ENCODE measurements around the gene ZMYND10. TPM values are rescaled to one million over a fixed set of nuclear protein-coding genes. Genes with fewer than 3 reads are reported as not detected.
A peak's percentile ranks its signal among the peaks of the same experiment; 100 is the strongest.

Gene ZMYND10
- total RNA-seq, 1 donor from 2014 or later, result 0.13 TPM

DNA sequence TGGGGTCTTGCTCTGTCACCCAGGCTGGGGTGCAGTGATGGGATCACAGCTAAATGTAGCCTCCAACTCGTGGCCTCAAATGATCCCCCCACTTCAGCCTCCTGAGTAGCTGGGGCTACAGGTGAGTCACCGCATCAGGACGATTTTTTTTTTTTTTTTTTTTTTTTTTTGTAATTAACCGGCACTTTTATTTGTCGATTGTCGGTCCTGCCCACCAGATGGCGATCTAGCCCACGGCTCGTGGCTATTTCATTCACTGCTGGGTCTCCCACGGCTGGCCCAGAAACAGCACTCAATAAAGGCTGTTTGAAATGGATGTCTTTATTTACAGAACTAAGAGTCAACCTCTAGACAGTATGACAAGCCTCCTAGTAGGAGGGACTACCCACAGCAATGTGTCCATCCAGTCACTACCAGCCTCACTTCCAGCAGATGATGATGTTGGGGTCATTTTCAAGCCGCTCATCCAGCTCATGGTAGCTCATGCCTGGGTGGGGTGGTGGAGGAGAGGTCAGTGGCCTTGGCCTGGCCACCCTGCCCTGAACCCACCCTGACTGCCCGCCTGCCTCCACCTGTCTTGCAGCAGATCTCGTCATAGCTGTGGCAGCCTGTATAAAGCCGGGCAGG is 1.8 kb upstream of the ZMYND10 start:
- no peak for DNase-seq (ENCODE audit: low read depth, low spot score)

DNA sequence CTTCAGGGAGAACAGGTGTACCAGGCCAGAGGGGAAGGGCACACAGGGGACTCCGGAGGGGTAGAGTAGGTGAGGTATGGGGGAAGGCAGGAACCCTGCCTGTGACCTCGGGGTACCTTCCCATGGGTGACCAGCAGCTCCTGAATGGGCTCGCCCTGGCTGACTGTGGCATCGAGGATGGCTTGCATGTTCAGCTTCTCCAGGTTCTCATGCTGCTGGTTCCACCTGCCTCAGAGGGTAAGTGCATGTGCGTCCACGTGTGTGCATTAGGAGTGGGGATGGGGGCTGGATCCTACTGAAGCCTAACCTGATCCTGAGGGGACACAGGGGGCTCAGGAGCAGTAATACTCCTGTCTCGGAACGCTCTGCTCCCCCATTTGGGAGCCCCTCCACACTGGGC is 524 bp downstream of the ZMYND10 start:
- DNase-seq (ENCODE audit: low read depth, low spot score), result no peak

GRCh38 chr3:50342813-50343633 is 2.5 kb downstream of the ZMYND10 start:
- DNase-seq (ENCODE audit: low read depth, low spot score), result no peak

DNA sequence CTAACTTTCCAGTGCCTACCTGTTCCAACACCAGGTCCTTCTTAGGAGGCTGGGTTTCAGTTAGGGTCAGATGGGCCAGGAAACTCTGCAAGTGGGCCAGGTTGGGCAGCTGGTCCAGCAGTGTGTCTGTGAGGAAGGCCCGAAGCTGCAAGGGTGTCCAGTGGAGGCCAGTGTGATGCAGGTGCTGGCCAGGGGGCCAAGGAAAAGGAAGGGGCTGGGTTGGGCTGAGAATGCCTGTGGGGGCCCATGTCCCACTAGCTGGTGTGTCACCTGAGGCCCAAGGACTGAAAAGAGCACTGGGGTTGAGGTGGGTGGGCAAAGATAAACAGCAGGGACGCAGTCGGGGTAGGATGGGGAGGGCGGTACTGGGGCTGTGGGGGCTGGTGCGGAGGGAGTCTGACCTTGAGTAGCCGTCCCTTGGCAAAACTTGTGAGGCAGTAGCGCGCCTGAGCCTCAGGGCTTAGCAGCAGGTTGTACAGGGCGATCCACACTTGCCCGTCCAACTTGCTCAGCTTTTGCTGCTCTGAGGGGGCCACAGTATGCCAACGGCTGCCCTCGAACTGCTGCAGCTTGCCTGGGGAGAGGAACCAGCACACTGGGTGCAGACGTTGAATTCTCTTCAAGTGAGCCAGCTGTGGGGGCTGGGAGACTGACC is 3.4 kb downstream of the ZMYND10 start:
- DNase-seq (ENCODE audit: low read depth, low spot score), result no peak

- DNase-seq (ENCODE audit: low read depth, low spot score), result no peak
Observed at GRCh38 chr3:50341537-50341936, 4.0 kb downstream of the ZMYND10 start.

DNA sequence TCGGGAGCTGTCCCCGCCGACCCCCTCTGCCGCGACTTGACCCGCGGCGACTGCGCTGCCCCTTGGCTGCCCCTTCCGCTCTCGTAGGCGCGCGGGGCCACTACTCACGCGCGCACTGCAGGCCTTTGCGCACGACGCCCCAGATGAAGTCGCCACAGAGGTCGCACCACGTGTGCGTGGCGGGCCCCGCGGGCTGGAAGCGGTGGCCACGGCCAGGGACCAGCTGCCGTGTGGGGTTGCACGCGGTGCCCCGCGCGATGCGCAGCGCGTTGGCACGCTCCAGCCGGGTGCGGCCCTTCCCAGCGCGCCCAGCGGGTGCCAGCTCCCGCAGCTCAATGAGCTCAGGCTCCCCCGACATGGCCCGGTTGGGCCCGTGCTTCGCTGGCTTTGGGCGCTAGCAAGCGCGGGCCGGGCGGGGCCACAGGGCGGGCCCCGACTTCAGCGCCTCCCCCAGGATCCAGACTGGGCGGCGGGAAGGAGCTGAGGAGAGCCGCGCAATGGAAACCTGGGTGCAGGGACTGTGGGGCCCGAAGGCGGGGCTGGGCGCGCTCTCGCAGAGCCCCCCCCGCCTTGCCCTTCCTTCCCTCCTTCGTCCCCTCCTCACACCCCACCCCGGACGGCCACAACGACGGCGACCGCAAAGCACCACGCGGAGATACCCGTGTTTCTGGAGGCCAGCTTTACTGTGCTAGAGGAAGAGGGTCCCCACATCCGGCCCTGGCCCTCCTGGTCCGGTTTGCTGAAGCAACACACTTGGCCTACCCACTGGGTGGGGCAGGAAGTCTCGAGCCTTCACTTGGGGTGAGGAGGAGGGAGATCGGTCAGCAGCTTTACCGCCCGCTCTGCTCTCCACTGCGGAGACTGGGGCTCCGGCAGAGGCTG is 4.8 kb downstream of the ZMYND10 start, which contains the start of gene RASSF1:
Gene RASSF1 (minus strand): TSS at position 389 of the 882 bp plus-strand sequence. CDS start 31 bp downstream, at position 358.
- DNase-seq (ENCODE audit: low read depth, low spot score), result no peak

DNA sequence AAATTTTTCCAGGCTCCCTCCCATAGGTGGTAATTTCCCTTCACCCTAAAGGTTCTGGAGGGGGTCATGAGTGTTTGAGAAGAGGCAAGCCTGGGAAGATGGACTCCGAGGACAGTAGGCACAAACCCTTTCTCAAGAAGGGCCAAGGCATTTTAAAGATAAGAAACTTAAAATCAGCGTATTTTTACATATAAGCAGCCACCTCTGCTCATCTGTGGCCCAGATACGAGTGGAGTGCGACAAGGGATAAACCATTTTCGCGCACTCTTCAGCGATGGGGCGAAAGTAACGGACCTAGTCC is 5.4 kb downstream of the ZMYND10 start:
- no peak for DNase-seq (ENCODE audit: low read depth, low spot score)

DNA sequence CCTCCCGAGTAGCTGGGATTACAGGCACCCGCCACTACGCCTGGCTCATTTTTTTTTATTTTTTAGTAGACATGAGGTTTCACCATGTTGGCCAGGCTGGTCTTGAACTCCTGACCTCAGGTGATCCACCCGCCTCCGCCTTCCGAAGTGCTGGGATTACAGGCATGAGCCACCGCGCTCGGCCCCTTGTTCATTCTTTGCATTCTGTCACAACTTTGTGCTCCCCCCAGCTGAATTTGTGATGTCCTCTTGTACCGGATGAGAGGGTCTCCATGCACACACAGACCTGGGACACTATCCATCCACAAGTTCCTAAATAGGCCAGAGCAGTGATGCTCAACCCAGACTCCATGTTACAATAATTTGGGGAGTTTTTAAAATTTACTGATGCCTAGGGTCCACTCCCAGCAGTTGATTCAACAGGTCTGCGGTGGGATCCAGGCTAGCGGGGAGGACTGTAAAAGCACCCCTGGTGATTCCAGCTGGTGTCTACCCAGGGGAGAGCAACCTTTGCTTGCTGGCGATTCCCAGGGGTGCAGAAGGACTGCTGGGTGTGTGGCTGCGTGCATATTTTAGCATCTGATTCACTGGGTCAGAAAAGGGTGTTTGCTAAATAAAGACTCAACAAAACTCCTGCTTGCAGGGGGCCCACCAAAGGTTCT is 5.9 kb downstream of the ZMYND10 start:
- no peak for DNase-seq (ENCODE audit: low read depth, low spot score)

DNA sequence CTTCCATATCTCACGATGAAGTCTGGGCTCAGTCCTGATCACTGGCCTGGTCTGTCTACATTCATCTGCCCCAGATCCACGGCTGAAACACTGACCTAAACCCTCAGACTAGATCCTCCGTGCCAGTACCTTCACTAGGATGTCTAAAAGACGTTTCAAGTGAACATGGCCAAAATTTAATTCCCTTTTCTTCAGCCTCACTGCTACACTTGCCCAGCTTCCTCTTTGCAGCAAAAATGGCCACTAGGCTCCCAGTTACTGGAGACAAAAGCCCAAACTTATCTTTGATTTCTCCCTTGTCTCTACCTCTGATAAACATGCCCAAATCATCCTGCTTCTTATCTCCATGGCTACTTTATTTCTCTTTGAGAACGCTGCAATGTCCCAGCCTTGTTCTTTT is 6.6 kb downstream of the ZMYND10 start:
- DNase-seq (ENCODE audit: low read depth, low spot score), result no peak

DNA sequence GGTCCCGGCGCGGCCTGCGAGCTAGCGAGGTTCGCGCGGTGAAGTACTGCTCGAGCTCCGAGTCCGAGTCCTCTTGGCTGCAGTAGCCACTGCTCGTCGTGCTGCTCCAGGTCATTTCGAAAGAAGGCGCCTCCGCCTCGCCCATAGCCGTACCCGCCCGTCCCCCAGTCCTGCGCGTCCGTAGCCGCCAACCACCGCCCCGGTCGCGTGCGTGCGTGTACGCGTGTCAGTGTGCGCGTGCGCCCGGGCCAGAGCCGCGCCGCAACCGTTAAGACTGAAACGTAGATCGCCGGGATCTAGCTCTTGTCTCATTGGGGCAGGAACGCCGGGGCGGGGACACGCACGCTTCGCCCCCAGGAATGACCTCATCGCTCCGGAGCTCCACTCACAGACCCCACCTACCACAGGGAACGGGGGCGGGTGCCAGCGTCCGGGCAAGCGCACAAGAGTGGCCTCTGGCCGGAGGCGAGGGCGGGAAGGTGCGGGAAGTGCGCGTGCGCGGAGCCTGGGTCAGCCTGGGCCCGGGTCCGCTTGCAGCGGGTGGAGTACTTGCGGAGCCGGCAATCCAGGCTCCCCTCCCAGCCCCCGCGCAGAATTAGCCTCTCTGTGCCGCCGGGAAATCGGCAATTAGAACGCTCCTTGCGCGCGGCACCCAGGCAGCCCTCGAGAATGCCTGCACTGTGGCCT is 8.2 kb downstream of the ZMYND10 start:
- DNase-seq (ENCODE audit: low read depth, low spot score), result peak; percentile 98

GRCh38 chr3:50336452-50337174 is 8.9 kb downstream of the ZMYND10 start:
- no peak for DNase-seq (ENCODE audit: low read depth, low spot score)

GRCh38 chr3:50334339-50335075 is 11.0 kb downstream of the ZMYND10 start:
- no peak for DNase-seq (ENCODE audit: low read depth, low spot score)

- peak; percentile 68 for DNase-seq (ENCODE audit: low read depth, low spot score)
Observed at GRCh38 chr3:50333744-50334328, 11.7 kb downstream of the ZMYND10 start.

- no peak for DNase-seq (ENCODE audit: low read depth, low spot score)
Observed at GRCh38 chr3:50331364-50331907, 14.1 kb downstream of the ZMYND10 start.

GRCh38 chr3:50330330-50330729 is 15.2 kb downstream of the ZMYND10 start:
- no peak for DNase-seq (ENCODE audit: low read depth, low spot score)

- DNase-seq (ENCODE audit: low read depth, low spot score), result peak; percentile 90
Observed at GRCh38 chr3:50327943-50328691, 17.4 kb downstream of the ZMYND10 start, which contains the start of gene TUSC2. Gene TUSC2 (minus strand): TSS chr3:50328223. CDS start chr3:50328099, 124 bp downstream.

DNA sequence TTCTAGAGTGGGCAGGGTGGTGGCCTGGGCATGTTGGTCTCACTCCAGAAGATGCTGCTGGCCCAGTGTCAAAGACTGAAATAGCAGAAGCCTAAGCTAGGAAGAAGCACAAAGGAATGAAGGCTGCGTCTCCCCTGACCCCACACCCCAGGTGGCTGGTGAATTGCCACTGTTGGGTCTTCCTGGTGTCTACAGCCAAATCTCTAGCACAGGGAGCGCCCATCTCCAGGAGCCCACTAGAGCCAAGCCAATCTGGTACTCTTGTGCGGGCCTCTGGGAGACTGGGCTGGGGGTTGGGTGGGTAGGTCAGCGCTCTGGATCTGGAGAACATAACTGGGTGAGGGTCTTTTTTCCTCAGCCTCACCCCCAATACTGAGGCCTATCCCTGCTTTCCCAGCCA is 18.4 kb downstream of the ZMYND10 start:
- no peak for DNase-seq (ENCODE audit: low read depth, low spot score)

DNA sequence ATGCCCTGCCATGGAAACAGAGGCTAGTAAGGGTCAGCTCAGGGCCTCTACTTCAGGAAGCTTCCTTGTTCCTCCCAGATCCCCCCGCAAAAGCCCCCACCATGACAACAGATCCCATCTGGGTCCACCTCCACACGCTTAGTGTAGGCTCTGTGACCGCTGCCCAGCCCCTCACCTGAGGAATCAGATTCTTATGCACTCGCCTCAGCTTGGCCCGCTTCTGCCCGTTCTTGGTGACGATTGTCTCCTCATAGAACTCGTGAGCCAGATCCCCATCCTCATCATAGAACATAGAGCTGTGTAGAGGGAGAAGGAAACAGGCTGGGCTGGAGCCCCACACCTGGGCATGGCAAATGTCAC is 19.4 kb downstream of the ZMYND10 start:
- no peak for DNase-seq (ENCODE audit: low read depth, low spot score)

Data from pulmonary artery endothelial cell (primary cell).